ENCODE results near the gene PCYT1B.

PCYT1B gene

GRCh38 chrX:24520472-24520871 lies 126.7 kb downstream of the PCYT1B start:
- DNase-seq: no peak

DNA sequence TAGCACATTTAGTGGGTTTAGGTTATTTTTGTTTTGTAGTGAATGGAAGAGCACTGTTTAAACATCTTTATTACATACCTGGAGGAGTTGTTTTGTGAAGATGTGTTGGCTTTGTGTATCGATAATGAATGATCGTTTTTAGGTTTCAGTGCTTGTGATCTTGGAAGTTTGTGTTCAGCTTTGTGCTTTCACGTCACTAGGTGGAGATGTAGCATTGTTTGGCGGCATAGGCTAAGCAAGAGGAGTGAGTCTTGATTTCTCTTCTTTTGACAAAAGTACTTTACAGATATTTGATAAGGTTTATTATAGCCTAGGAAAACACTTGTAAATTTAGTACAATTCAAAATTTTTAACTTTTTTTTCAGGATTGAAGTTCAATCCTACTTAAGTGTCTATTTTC lies 131.7 kb downstream of the PCYT1B start:
- no peak for DNase-seq

DNA sequence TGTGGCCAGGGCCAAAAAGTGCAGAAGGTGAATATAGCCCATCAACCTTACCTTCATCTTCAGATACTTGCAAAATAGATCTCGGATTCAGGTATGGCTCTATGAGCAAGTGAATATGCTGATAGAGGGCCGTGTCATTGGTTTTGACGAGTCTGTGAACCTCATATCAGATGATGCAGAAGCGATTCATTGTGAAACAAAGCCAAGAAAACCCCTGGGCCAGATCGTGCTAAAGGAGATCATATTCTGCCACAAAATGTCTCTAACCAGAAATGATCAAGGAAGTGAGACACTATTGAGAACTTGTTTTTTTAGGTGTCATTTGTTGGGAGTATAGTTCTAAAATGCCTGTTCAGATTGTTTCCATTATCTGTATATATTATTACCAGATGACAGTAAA lies 133.7 kb downstream of the PCYT1B start:
- no peak for DNase-seq

- DNase-seq: no peak
Observed at GRCh38 chrX:24508375-24508774, 138.8 kb downstream of the PCYT1B start.

Data from fibroblast of skin of abdomen (primary cell).